ENCODE results near the gene P2RY12.
"Not testable (repeated sequence)": the region's sequence is repeated elsewhere in the genome, so short reads cannot be mapped to it uniquely, and the experiment has no call there.

The P2RY12 gene

GRCh38 chr3:151392191-151392590, 7.6 kb upstream of the P2RY12 start:
- DNase-seq = not testable (repeated sequence)

GRCh38 chr3:151391720-151392119, 7.2 kb upstream of the P2RY12 start:
- DNase-seq = no peak

- no peak for DNase-seq
These were observed 3.3 kb upstream of the P2RY12 start for GRCh38 chr3:151387842-151388241.

GRCh38 chr3:151387432-151387831, 2.9 kb upstream of the P2RY12 start:
- DNase-seq = no peak

GRCh38 chr3:151386056-151386455, 1.5 kb upstream of the P2RY12 start:
- no peak for DNase-seq

- no peak for DNase-seq
These were observed 597 bp downstream of the P2RY12 start for GRCh38 chr3:151383956-151384355.

GRCh38 chr3:151383111-151383510, 1.4 kb downstream of the P2RY12 start:
- DNase-seq = no peak

GRCh38 chr3:151382671-151383070, 1.9 kb downstream of the P2RY12 start:
- DNase-seq = no peak

GRCh38 chr3:151379083-151379734, 5.3 kb downstream of the P2RY12 start:
- DNase-seq = no peak

- DNase-seq = no peak
These were observed 6.7 kb downstream of the P2RY12 start for GRCh38 chr3:151377768-151378385.

- no peak for DNase-seq
These were observed 12.3 kb downstream of the P2RY12 start for GRCh38 chr3:151372063-151372820.

GRCh38 chr3:151371526-151371925, 13.0 kb downstream of the P2RY12 start:
- no peak for DNase-seq

- DNase-seq = no peak
These were observed 17.1 kb downstream of the P2RY12 start for GRCh38 chr3:151367448-151367847.

GRCh38 chr3:151366993-151367392, 17.6 kb downstream of the P2RY12 start:
- DNase-seq = no peak

GRCh38 chr3:151362751-151363174, 21.8 kb downstream of the P2RY12 start:
- no peak for DNase-seq

GRCh38 chr3:151357463-151357850, 27.1 kb downstream of the P2RY12 start:
- DNase-seq = no peak

- no peak for DNase-seq
These were observed 27.6 kb downstream of the P2RY12 start for GRCh38 chr3:151356794-151357462.

GRCh38 chr3:151351648-151352047, 32.9 kb downstream of the P2RY12 start:
- DNase-seq = no peak

GRCh38 chr3:151351219-151351618, 33.3 kb downstream of the P2RY12 start:
- no peak for DNase-seq

- no peak for DNase-seq
These were observed 33.9 kb downstream of the P2RY12 start for GRCh38 chr3:151350656-151351055.

GRCh38 chr3:151347432-151347831, 37.1 kb downstream of the P2RY12 start:
- no peak for DNase-seq

GRCh38 chr3:151346292-151346691, 38.3 kb downstream of the P2RY12 start:
- no peak for DNase-seq

- DNase-seq = no peak
These were observed 38.7 kb downstream of the P2RY12 start for GRCh38 chr3:151345859-151346258.

GRCh38 chr3:151331696-151332095, 52.9 kb downstream of the P2RY12 start:
- DNase-seq = no peak

All from NCI-H1417 (cell line).